Activated CD8-positive, alpha-beta memory T cell treated with anti-CD3 and anti-CD28 coated beads, Interleukin-2, amount 10 ng/mL, durations not matched to agents 7 days and 5 days (primary cell): ENCODE data around the gene SNX30. TPM values are rescaled to one million over a fixed set of nuclear protein-coding genes. Genes with fewer than 3 reads are reported as not detected.
A peak's percentile ranks its signal among the peaks of the same experiment; 100 is the strongest.

Experiments
- ATAC-seq: fragments of 150-1000 bp; cut with Tn5 transposase; one replicate; pipeline ENCODE4 v1.10.0; 2021; ENCODE audit warnings: moderate library complexity
- CTCF ChIA-PET: fragments of 350-600 bp; sonication (Branson Sonifier 250); formaldehyde crosslinking; loops from one replicate; lab custom pipeline; 2021; ENCODE audit warnings: antibody characterized with exemption; lab: Charles Lee
- DNase-seq: peaks from one replicate; pipeline ENCODE4 v3.0.0-alpha.2; 2020
- H3K27ac Mint-ChIP-seq: one replicate; pipeline ENCODE4 v1.8.0; 2021; ENCODE audit warnings: mild to moderate bottlenecking, mixed read lengths
- H3K27me3 Mint-ChIP-seq: one replicate; pipeline ENCODE4 v1.8.0; 2021; ENCODE audit warnings: mixed read lengths
- H3K36me3 Mint-ChIP-seq: one replicate; pipeline ENCODE4 v1.8.0; 2021; ENCODE audit warnings: mild to moderate bottlenecking, mixed read lengths
- H3K4me1 Mint-ChIP-seq: one replicate; pipeline ENCODE4 v1.8.0; 2021; ENCODE audit warnings: mixed read lengths
- H3K4me3 Mint-ChIP-seq: one replicate; pipeline ENCODE4 v1.8.0; 2021; ENCODE audit warnings: mild to moderate bottlenecking, moderate library complexity, mixed read lengths
- H3K9me3 Mint-ChIP-seq: one replicate; pipeline ENCODE4 v1.8.0; 2022; ENCODE audit warnings: low read depth, mixed read lengths
- total RNA-seq, 2 experiments: library from RNA; stranded (reverse); gene quantifications; one replicate each; pipeline ENCODE4 v1.2.3, GENCODE V29; 2021

SNX30 gene
- total RNA-seq, 2 experiments from 2014 or later, result 2.3 to 3.6 TPM

DNA sequence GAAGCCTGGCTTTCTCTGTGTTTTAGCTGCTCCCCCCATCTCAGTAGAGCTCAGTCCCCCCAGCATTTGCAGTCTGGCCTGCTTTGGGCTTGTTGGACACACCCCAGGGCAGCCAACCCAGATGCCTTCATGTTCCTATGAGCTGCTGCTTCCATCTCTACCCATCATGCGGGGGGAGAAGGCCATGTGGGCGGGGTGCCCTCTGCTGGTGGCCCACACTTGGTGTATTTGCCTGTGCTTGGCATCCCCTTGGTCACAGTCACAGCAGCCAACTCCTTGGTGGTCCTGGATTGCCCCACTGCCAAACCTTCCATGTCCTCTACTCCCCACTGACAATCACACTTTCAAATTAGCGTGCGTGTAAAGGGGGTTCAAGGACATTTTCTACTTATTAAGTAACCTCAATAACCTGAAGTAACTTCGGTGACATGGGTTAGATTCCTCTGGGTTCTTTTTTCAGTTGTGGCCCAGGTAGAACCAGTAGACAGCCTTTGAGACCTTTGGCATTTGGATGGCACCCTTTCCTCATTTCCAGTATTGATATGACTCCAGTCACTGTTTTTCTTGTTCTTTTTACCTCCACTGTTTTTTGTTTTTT lies 42.8 kb downstream of the SNX30 start:
- CTCF ChIA-PET, result interaction anchor here (0.6 to 1.9 kb wide), 22 partner anchors 10 to 426 kb away, joined by 3 to 20 read pairs (median 4); partner anchors contain the start of genes INIP and SNX30
- Mint-ChIP-seq H3K27ac (no peak overlapping the region), H3K9me3 (no peaks in the 10 kb centered on the region), H3K36me3 (no peaks in the 10 kb centered on the region), H3K4me1 (peaks cover 9% of the 10 kb centered on the region), H3K27me3 (no peaks in the 10 kb centered on the region), H3K4me3 (no peak overlapping the region)
- DNase-seq, result peak; percentile 90
- peak; percentile 99 for ATAC-seq

DNA sequence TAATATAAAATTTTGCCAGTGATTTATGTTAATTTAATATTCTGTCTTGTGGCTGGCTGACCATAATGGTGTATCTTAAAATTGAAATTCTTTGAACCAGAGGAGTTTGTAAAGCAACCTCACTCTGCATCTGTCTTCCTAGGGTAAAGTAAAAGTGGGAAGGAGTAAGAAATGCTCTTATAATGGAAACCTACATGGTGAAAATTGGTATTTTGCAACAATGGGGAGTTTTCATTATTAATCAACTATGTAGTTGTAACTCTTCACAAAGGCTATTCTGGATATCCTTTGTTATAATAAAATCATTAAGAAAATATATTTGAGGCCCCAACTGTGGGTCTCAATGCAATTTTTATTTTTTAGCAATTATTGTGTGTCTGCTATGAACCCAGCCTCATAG lies 44.2 kb downstream of the SNX30 start:
- no peaks in the 10 kb centered on the region for H3K27me3 Mint-ChIP-seq
- no peaks in the 10 kb centered on the region for H3K36me3 Mint-ChIP-seq
- CTCF ChIA-PET, result no interaction called here
- ATAC-seq (no peak), DNase-seq (no peak)
- H3K4me3 Mint-ChIP-seq, result no peak overlapping the region
- no peaks in the 10 kb centered on the region for H3K9me3 Mint-ChIP-seq
- no peak overlapping the region for H3K27ac Mint-ChIP-seq
- H3K4me1 Mint-ChIP-seq, result peaks cover 9% of the 10 kb centered on the region

DNA sequence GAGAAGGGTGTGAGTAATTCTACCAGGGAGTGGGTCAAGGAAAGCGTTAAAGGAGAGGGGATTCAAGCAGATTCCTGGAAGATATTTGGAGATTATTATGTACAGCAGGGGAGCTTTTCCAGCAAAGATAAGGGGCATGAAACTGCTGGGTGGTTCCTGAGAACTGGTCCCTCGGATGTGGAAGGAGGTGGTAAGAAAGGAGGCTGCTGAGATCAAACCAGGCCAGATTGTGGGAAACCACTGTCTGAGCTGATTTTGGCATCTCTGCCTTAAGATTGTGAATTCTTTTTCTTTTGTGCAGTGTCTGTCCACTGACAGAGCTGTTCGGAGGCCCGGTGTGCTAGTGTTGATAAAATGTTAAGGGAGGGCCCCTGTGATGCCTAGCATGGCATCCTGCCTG lies 45.4 kb downstream of the SNX30 start:
- Mint-ChIP-seq H3K27me3 (no peaks in the 10 kb centered on the region), H3K4me1 (peaks cover 9% of the 10 kb centered on the region), H3K27ac (no peak overlapping the region), H3K9me3 (no peaks in the 10 kb centered on the region), H3K4me3 (no peak overlapping the region), H3K36me3 (no peaks in the 10 kb centered on the region)
- CTCF ChIA-PET, result no interaction called here
- DNase-seq (no peak), ATAC-seq (no peak)

DNA sequence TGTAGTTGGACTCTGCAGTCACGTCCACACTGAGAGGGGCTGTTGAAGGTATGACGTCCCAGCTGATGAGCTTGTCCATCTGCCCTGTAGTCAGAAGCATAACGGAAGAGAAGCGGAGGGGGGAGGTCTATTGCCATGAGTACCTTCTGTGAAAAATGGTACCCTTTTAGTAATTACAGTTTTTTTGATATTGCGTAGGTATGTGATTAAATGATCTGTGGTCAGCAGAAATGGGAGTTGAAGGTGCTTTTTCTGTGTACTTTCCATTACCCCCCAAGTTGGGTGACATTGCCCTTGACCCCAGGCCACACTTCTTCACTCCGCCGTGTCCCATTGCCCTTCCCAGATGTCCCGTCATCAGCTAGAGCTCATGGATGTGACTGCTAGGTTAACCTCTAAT lies 45.9 kb downstream of the SNX30 start:
- Mint-ChIP-seq H3K9me3 (no peaks in the 10 kb centered on the region), H3K27me3 (no peaks in the 10 kb centered on the region), H3K4me3 (no peak overlapping the region), H3K36me3 (no peaks in the 10 kb centered on the region), H3K4me1 (peaks cover 9% of the 10 kb centered on the region), H3K27ac (no peak overlapping the region)
- ATAC-seq (no peak), DNase-seq (no peak)
- CTCF ChIA-PET, result no interaction called here

DNA sequence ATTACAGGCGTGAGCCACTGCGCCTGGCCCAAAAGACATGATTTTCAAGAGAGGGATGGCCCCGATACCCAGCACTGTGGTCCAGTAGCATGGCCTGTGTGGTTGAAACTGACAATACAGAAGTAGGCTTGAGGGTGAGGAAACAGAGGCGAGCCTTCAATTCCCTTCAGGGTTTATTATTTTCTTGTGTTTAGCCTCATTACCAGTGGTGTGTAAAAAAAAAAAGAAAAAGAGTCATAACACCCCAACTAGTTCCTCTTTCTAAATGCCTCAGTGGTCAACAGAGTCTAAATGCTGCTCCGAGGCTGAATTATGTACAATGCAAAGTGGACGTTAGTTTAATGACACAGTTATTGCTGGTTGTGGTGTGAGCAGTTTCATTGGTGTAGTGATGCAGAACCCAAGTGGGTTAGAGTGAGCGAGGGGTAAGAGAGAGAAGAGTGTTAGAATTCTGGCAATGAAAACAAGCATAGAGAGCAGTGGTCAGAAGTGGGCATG lies 58.8 kb downstream of the SNX30 start:
- Mint-ChIP-seq H3K36me3 (no peaks in the 10 kb centered on the region), H3K4me3 (no peak overlapping the region), H3K27me3 (no peaks in the 10 kb centered on the region), H3K4me1 (no peaks in the 10 kb centered on the region), H3K9me3 (no peaks in the 10 kb centered on the region), H3K27ac (no peak overlapping the region)
- CTCF ChIA-PET, result no interaction called here
- ATAC-seq (no peak), DNase-seq (no peak)

DNA sequence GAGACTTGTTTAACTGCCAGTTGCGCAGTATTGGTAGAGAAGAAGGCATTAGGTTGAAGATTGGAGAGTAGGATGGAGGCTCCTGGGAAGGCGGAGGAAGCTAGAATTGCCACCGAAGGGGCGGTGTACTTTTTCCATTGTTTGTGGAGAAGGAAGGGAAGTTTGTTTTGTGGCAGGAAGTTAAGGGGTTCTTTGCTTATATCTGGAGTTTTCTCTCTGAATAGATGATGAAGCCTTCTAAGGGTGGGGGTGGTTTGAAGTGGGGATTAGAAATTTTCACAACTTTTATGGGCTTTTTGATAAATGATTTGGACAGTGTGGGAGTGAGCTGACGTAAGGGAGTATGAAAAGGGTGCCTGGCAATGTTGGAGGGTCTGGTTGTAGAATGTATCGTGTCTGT lies 59.3 kb downstream of the SNX30 start:
- CTCF ChIA-PET, result no interaction called here
- Mint-ChIP-seq H3K4me1 (no peaks in the 10 kb centered on the region), H3K4me3 (no peak overlapping the region), H3K36me3 (no peaks in the 10 kb centered on the region), H3K27me3 (no peaks in the 10 kb centered on the region), H3K27ac (no peak overlapping the region), H3K9me3 (no peaks in the 10 kb centered on the region)
- DNase-seq (no peak), ATAC-seq (no peak)

DNA sequence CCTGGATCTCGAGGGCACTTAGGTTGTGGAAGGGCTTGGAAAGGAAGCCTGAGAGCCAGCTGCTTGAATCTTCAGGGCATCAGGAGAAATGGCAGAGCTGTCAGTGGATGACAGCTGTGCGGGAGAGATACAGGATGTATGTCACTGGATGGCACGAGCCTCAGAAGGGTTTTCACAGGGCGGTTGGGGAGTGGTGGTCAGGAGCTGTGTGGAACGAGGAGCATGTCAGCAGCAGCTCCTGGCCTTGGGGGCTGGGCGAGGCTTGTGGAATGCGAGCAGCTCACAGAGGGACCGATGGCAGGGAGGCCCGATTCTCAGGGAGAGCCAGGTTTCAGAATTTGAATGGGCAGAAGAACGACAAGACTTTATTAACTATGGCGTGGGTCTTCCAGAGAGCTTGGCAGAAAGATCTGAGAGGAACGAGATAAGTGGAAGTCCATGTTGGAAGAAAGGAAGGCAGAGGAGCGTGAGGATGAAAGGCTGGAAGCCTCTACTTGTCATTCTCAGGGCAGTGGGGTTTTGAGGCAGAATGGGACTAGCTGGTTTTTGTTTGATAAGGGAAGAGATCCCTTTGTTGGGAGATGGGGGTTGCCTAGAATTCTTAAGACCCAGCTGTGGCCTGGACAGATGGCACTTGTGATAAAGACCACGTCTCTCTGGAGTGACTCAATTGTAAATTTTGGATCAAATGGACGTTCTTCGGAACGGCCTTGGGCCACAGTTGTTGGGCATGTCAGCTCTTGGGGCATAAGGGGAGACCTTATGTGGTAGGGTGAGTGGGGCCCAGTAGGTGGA lies 60.3 kb downstream of the SNX30 start:
- Mint-ChIP-seq H3K4me3 (no peak overlapping the region), H3K36me3 (no peaks in the 10 kb centered on the region), H3K4me1 (no peaks in the 10 kb centered on the region), H3K27ac (no peak overlapping the region), H3K27me3 (no peaks in the 10 kb centered on the region), H3K9me3 (no peaks in the 10 kb centered on the region)
- CTCF ChIA-PET, result no interaction called here
- no peak for ATAC-seq
- no peak for DNase-seq

DNA sequence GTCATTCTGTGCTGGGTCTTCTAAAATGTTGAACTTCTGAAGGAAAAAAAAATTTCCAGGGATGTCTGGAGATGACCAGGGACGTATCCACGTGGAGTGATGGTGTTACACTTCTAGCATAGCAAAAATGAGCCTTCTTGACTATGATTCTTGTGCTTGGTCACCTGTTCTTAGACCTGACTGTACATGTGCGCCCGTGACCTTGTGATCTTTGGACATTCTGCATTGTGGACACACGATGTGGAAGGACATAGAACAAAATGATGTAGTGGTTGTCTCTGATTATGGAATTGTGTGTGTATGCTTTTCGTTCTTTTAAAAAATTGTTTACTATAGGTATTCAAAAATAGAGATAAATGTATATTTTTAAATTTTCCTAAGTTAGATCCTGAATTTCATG lies 61.0 kb downstream of the SNX30 start:
- CTCF ChIA-PET, result no interaction called here
- no peaks in the 10 kb centered on the region for H3K36me3 Mint-ChIP-seq
- H3K27me3 Mint-ChIP-seq, result no peaks in the 10 kb centered on the region
- H3K27ac Mint-ChIP-seq, result no peak overlapping the region
- no peak overlapping the region for H3K4me3 Mint-ChIP-seq
- no peaks in the 10 kb centered on the region for H3K9me3 Mint-ChIP-seq
- H3K4me1 Mint-ChIP-seq, result no peaks in the 10 kb centered on the region
- DNase-seq (no peak), ATAC-seq (no peak)

DNA sequence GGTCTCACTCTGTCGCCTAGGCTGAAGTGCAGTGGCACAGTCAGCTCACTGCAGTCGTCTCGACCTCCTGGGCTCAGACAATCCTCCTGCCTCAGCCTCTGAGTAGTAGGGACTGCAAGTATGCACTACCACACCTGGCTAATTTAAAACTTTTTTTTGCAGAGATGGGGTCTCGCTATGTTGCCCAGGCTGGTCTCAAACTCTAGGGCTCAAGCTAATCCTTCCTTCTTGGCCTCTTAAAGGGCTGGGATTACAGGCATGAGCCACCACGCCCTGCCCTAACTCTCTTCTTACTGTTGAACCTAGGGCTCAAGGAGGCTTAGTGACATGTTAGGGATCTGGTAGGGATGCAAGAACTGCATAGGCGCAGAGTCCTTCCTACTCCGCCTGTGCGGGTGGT lies 65.3 kb downstream of the SNX30 start:
- ATAC-seq, result no peak
- Mint-ChIP-seq H3K4me1 (no peaks in the 10 kb centered on the region), H3K36me3 (no peaks in the 10 kb centered on the region)

DNA sequence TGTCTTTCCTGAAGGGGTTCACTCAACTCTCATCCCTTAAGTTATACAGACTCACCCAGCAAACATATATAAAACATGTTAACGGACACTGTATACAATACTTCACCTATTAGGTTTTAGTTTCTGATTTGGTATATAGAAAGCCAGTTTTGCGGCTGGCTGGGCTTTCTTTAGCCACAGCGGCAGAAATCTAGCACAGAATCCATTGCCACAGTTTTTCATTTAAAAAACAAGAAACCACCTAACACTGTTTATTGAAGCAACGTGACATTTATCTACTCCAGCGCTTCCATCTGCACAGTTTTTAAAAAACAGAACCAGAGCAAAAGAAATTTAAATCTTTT lies 67.3 kb downstream of the SNX30 start:
- ATAC-seq, result no peak
- Mint-ChIP-seq H3K4me3 (no peak overlapping the region), H3K9me3 (no peaks in the 10 kb centered on the region), H3K27ac (no peak overlapping the region), H3K36me3 (no peaks in the 10 kb centered on the region), H3K4me1 (no peaks in the 10 kb centered on the region), H3K27me3 (no peaks in the 10 kb centered on the region)
- DNase-seq, result no peak
- CTCF ChIA-PET, result interaction anchor here (1.1 kb wide), 1 partner anchor 375 kb away, joined by 3 read pairs; no protein-coding TSS in a partner anchor

More for the DNA sequence above, 65.3 kb downstream of the SNX30 start:
- CTCF ChIA-PET, result no interaction called here
- Mint-ChIP-seq H3K4me3 (no peak overlapping the region), H3K27ac (no peak overlapping the region), H3K27me3 (no peaks in the 10 kb centered on the region), H3K9me3 (no peaks in the 10 kb centered on the region)
- DNase-seq, result no peak

DNA sequence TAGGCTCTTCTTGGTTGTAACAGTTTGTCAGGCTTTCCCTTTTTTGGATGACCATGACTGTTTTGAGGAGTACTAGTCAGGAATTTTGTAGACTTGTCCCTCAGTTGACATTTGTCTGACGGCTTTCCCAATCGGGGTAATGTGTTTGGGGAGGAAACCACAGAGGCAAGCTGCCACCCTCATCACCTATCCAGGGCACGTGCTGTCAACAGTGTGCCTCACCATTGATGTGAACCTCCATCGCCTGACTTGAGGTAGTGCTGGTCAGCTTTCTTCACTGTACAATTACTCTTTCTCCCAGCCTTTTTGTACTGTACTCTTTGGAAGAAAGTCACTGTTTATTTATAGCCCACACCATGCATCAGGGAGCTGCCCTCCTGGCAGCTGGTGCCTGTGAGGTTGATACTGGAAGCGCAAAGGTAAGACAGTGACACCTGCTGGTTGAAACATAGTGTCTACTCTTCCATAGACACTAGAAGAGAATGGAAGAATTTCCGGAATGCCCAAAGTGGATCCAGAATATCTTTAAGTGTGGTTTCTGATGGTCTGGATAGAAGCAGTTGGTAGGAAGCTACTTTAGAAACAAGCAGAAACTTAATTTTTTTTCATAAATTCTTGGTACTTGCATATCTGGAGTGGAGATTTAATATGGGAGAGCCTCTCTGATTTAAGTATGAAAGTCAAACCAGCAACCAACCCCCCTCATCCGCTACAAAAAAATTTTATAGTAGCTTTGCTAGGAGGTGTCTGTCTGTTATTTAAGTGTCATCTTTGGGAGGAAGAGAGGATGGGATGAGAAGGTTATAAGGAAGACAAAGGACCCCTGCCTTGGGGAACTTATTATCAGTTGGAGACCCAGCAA lies 69.3 kb downstream of the SNX30 start:
- peak; percentile 45 for ATAC-seq
- no peak for DNase-seq
- Mint-ChIP-seq H3K9me3 (no peaks in the 10 kb centered on the region), H3K36me3 (no peaks in the 10 kb centered on the region), H3K27me3 (no peaks in the 10 kb centered on the region), H3K4me1 (no peaks in the 10 kb centered on the region), H3K27ac (no peak overlapping the region), H3K4me3 (no peak overlapping the region)
- CTCF ChIA-PET, result interaction anchor here (0.6 to 1.2 kb wide), 7 partner anchors 11 to 376 kb away, joined by 3 to 5 read pairs (median 4); partner anchors contain the start of genes INIP and SNX30

DNA sequence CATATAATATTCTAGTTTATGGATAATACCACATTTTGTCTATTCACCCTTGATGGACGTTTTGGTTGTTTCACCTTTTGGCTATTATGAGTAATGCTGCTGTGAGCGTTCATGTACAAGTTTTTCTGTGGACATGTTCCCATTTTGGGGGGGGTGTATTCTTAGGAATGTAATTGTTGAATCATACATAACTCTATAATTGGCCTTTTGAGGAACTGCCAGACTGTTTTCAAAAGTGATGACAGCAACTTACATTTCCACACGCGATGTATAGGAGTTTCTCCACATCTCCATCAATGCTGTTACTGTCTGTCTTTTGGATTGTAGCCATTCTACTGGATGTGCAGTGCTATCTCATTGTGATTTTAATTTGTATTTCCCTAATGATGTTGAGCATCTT lies 70.3 kb downstream of the SNX30 start:
- Mint-ChIP-seq H3K36me3 (no peaks in the 10 kb centered on the region), H3K27me3 (no peaks in the 10 kb centered on the region), H3K4me3 (no peak overlapping the region), H3K4me1 (no peaks in the 10 kb centered on the region), H3K9me3 (no peaks in the 10 kb centered on the region), H3K27ac (no peak overlapping the region)
- CTCF ChIA-PET, result no interaction called here
- ATAC-seq (no peak), DNase-seq (no peak)

DNA sequence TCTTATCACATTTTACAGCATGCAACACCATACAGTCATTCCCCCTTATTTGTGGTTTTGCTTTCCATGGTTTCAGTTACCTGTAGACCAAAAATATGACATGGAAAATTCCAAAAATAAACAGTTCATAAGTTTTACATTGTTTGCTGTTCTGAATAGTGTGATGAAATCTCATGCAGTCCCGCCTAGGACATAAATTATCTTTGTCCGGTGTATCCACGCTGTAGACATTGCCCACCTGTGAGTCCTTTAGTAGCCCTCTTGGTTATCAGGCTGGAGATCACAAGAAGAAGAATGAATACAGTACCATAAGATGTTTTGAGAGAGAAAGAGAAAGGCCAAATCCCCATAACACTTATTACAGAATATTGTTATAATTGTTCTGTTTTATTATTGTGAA lies 72.1 kb downstream of the SNX30 start:
- H3K36me3 Mint-ChIP-seq, result no peaks in the 10 kb centered on the region
- H3K27ac Mint-ChIP-seq, result no peak overlapping the region
- no peak overlapping the region for H3K4me3 Mint-ChIP-seq
- H3K27me3 Mint-ChIP-seq, result no peaks in the 10 kb centered on the region
- no peaks in the 10 kb centered on the region for H3K4me1 Mint-ChIP-seq
- no peaks in the 10 kb centered on the region for H3K9me3 Mint-ChIP-seq
- CTCF ChIA-PET, result no interaction called here
- DNase-seq (no peak), ATAC-seq (no peak)
